Measurements from ENCODE around the gene ENTPD6. TPM values are rescaled to one million over a fixed set of nuclear protein-coding genes. Genes with fewer than 3 reads are reported as not detected.

Gene ENTPD6
- total RNA-seq, 4 donors from 2014 or later, result 62.2 to 114 (median 67.0) TPM

DNA sequence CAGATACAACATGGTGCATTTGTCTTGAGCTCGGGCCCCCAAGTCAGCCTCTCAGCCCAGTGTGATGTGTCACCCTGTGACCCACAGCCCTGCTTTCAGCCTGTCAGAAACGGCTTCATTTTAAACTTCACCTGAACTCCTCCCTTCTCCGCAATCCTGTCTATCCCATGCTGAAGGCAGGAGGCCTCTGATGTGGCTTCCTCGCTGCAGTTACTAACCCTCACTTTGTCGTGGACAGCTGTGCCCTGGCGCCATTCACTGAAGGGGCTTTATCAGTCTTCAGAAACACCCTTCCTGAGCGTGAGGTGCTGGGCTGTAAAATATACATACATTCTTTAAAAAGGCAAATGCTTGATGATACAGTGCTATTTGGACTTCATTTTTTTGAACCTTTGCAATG, 7.9 kb upstream of the ENTPD6 start:
- H3K27me3 ChIP-seq, result no peaks in the 10 kb centered on the region
- H3K36me3 ChIP-seq, result no peaks in the 10 kb centered on the region
- TF ChIP-seq, protein P1, sequence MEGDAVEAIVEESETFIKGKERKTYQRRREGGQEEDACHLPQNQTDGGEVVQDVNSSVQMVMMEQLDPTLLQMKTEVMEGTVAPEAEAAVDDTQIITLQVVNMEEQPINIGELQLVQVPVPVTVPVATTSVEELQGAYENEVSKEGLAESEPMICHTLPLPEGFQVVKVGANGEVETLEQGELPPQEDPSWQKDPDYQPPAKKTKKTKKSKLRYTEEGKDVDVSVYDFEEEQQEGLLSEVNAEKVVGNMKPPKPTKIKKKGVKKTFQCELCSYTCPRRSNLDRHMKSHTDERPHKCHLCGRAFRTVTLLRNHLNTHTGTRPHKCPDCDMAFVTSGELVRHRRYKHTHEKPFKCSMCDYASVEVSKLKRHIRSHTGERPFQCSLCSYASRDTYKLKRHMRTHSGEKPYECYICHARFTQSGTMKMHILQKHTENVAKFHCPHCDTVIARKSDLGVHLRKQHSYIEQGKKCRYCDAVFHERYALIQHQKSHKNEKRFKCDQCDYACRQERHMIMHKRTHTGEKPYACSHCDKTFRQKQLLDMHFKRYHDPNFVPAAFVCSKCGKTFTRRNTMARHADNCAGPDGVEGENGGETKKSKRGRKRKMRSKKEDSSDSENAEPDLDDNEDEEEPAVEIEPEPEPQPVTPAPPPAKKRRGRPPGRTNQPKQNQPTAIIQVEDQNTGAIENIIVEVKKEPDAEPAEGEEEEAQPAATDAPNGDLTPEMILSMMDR (IDR thresholded peaks at IDR 0.05), result no peak
- no peak for TF ChIP-seq EP300 (IDR thresholded peaks at IDR 0.05)
- TF ChIP-seq POLR2A (IDR thresholded peaks at IDR 0.05), result no peak
- whole genome bisulfite sequencing, 2 donors, result 86 to 92% methylated on average over 7 of the region's 7 CpGs
- H3K4me1 ChIP-seq, result no peaks in the 10 kb centered on the region
- H3K4me3 ChIP-seq, result no peak overlapping the region
- H3K9me3 ChIP-seq, result peaks cover 0 to 17% (median 0%) of the 10 kb centered on the region in 4 donors
- DNase-seq (ENCODE audit: low spot score in 2 of 2), result no peak
- H3K27ac ChIP-seq, result no peak overlapping the region

GRCh38 chr20:25188218-25188617, 7.3 kb upstream of the ENTPD6 start:
- no peak overlapping the region for H3K4me3 ChIP-seq
- WGBS, 2 donors, result 56 to 76% methylated on average over 1 of the region's 1 CpG
- TF ChIP-seq POLR2A (IDR thresholded peaks at IDR 0.05), result no peak
- no peak for DNase-seq (ENCODE audit: low spot score in 2 of 2)
- no peaks in the 10 kb centered on the region for H3K27me3 ChIP-seq
- H3K4me1 ChIP-seq, result no peaks in the 10 kb centered on the region
- H3K9me3 ChIP-seq, result peaks cover 0 to 11% (median 0%) of the 10 kb centered on the region in 4 donors
- H3K36me3 ChIP-seq, result no peaks in the 10 kb centered on the region
- no peak overlapping the region for H3K27ac ChIP-seq

GRCh38 chr20:25191051-25191450, 4.5 kb upstream of the ENTPD6 start:
- H3K4me1 ChIP-seq, result peaks cover 0 to 7% (median 3%) of the 10 kb centered on the region in 4 donors
- WGBS, 2 donors, result 53 to 86% methylated on average over 1 of the region's 1 CpG
- H3K27ac ChIP-seq, result no peak overlapping the region
- H3K36me3 ChIP-seq, result no peaks in the 10 kb centered on the region
- H3K9me3 ChIP-seq, result peaks cover 0 to 6% (median 0%) of the 10 kb centered on the region in 4 donors
- no peak overlapping the region for H3K4me3 ChIP-seq
- DNase-seq (ENCODE audit: low spot score in 2 of 2), result no peak
- no peak for TF ChIP-seq EP300 (IDR thresholded peaks at IDR 0.05)
- no peak for TF ChIP-seq POLR2A (IDR thresholded peaks at IDR 0.05)
- TF ChIP-seq, protein P1 (IDR thresholded peaks at IDR 0.05), result no peak
- no peaks in the 10 kb centered on the region for H3K27me3 ChIP-seq

DNA sequence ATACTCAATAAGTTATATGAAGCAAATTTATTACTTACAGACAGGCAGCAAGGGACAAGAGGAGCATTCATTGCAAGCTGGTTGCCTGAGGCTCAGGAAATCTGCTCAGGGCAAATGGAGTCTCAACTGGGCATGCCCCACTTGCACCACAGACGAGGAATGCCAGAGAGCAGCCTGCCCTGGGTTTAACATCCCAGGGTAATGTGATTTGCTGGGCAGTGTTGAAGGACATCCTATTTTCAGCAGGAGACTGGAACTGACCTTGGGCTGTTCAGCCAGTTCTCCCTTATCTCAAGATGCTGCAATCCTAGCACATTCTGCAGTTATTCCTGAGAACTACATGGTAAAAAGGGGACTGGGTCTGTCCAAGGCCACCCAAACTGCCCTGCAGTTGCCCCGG, 3.8 kb upstream of the ENTPD6 start:
- Histone ChIP-seq H3K4me3 (no peak overlapping the region), H3K9me3 (peaks cover 0 to under 1% (median 0%) of the 10 kb centered on the region in 4 donors), H3K4me1 (peaks cover 0 to 13% (median 7%) of the 10 kb centered on the region in 4 donors), H3K27ac (no peak overlapping the region), H3K27me3 (no peaks in the 10 kb centered on the region), H3K36me3 (no peaks in the 10 kb centered on the region)
- DNase-seq (ENCODE audit: low spot score in 2 of 2), result no peak
- TF ChIP-seq POLR2A (IDR thresholded peaks at IDR 0.05) (no peak), EP300 (IDR thresholded peaks at IDR 0.05) (no peak)
- TF ChIP-seq, protein P1 (IDR thresholded peaks at IDR 0.05), result no peak
- 13 to 46% methylated on average over 2 of the region's 2 CpGs for WGBS, 2 donors

DNA sequence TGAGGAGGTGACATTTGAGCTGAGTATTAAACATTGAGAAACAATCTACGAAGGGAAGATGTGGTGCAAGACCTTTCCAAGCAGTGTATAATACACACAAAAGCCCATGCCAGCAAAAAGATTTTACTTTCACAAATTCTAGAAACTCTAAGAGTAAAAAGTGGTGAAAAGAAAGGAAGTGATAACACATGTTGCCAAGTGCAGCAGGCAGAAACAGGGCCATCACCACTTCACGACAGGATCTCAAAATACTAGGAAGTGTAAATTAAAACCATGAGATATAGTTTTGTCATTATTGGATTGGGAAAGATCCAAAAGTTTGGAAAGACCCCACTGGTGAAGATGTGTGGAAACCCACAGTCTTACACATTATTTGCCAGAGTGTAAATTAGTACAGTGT, 1.7 kb upstream of the ENTPD6 start:
- TF ChIP-seq, protein P1 (IDR thresholded peaks at IDR 0.05), result no peak
- TF ChIP-seq POLR2A (IDR thresholded peaks at IDR 0.05) (no peak), EP300 (IDR thresholded peaks at IDR 0.05) (no peak)
- no peak for DNase-seq (ENCODE audit: low spot score in 2 of 2)
- Histone ChIP-seq H3K9me3 (no peaks in the 10 kb centered on the region), H3K4me3 (no peak overlapping the region), H3K36me3 (no peaks in the 10 kb centered on the region), H3K4me1 (peaks cover 0 to 35% (median 14%) of the 10 kb centered on the region in 4 donors), H3K27me3 (no peaks in the 10 kb centered on the region), H3K27ac (no peak overlapping the region)
- 62 to 77% methylated on average over 2 of the region's 2 CpGs for WGBS, 2 donors
